Measurements from ENCODE around the gene IPO11.

DNA sequence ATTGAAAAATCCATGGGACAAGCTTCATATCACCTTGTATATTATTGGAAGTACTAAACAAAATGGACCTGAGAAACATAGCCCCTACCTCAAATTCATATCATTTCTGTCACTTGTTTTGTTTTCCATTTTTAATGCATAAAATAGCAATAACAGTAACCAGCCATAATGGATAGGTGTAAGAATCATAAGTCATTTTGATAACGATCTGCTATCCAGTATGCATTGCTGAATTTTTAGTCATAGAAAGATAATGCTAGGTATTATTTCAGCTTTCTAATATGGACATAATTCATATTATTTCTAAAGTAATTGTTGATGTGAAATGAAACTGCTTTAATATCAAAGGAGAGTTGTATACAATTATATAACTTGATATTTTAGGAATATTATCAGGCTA is 164.9 kb downstream of the IPO11 start:
- TF ChIP-seq, protein P1, sequence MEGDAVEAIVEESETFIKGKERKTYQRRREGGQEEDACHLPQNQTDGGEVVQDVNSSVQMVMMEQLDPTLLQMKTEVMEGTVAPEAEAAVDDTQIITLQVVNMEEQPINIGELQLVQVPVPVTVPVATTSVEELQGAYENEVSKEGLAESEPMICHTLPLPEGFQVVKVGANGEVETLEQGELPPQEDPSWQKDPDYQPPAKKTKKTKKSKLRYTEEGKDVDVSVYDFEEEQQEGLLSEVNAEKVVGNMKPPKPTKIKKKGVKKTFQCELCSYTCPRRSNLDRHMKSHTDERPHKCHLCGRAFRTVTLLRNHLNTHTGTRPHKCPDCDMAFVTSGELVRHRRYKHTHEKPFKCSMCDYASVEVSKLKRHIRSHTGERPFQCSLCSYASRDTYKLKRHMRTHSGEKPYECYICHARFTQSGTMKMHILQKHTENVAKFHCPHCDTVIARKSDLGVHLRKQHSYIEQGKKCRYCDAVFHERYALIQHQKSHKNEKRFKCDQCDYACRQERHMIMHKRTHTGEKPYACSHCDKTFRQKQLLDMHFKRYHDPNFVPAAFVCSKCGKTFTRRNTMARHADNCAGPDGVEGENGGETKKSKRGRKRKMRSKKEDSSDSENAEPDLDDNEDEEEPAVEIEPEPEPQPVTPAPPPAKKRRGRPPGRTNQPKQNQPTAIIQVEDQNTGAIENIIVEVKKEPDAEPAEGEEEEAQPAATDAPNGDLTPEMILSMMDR (IDR thresholded peaks at IDR 0.05; ENCODE audit: low read depth, low read length, missing input control): no peak
- no peak for TF ChIP-seq GABPA (IDR thresholded peaks at IDR 0.05 in 1 of 2, conservative IDR thresholded peaks at IDR 0.05 in 1 of 2)
- TF ChIP-seq, protein P2, sequence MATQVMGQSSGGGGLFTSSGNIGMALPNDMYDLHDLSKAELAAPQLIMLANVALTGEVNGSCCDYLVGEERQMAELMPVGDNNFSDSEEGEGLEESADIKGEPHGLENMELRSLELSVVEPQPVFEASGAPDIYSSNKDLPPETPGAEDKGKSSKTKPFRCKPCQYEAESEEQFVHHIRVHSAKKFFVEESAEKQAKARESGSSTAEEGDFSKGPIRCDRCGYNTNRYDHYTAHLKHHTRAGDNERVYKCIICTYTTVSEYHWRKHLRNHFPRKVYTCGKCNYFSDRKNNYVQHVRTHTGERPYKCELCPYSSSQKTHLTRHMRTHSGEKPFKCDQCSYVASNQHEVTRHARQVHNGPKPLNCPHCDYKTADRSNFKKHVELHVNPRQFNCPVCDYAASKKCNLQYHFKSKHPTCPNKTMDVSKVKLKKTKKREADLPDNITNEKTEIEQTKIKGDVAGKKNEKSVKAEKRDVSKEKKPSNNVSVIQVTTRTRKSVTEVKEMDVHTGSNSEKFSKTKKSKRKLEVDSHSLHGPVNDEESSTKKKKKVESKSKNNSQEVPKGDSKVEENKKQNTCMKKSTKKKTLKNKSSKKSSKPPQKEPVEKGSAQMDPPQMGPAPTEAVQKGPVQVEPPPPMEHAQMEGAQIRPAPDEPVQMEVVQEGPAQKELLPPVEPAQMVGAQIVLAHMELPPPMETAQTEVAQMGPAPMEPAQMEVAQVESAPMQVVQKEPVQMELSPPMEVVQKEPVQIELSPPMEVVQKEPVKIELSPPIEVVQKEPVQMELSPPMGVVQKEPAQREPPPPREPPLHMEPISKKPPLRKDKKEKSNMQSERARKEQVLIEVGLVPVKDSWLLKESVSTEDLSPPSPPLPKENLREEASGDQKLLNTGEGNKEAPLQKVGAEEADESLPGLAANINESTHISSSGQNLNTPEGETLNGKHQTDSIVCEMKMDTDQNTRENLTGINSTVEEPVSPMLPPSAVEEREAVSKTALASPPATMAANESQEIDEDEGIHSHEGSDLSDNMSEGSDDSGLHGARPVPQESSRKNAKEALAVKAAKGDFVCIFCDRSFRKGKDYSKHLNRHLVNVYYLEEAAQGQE (IDR thresholded peaks at IDR 0.05): no peak
- no peak for TF ChIP-seq TAF1 (conservative IDR thresholded peaks at IDR 0.05)
- TF ChIP-seq, protein P3, sequence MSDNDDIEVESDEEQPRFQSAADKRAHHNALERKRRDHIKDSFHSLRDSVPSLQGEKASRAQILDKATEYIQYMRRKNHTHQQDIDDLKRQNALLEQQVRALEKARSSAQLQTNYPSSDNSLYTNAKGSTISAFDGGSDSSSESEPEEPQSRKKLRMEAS (IDR thresholded peaks at IDR 0.05): no peak
- no peak for TF ChIP-seq FOXA1 (IDR thresholded peaks at IDR 0.05)
- TF ChIP-seq NR2F2 (IDR thresholded peaks at IDR 0.05): no peak
- no peak for TF ChIP-seq JUND (IDR thresholded peaks at IDR 0.05)
- no peak for TF ChIP-seq YY1 (IDR thresholded peaks at IDR 0.05)
- TF ChIP-seq, protein P4, sequence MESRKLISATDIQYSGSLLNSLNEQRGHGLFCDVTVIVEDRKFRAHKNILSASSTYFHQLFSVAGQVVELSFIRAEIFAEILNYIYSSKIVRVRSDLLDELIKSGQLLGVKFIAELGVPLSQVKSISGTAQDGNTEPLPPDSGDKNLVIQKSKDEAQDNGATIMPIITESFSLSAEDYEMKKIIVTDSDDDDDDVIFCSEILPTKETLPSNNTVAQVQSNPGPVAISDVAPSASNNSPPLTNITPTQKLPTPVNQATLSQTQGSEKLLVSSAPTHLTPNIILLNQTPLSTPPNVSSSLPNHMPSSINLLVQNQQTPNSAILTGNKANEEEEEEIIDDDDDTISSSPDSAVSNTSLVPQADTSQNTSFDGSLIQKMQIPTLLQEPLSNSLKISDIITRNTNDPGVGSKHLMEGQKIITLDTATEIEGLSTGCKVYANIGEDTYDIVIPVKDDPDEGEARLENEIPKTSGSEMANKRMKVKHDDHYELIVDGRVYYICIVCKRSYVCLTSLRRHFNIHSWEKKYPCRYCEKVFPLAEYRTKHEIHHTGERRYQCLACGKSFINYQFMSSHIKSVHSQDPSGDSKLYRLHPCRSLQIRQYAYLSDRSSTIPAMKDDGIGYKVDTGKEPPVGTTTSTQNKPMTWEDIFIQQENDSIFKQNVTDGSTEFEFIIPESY (IDR thresholded peaks at IDR 0.05): no peak

Data from liver (tissue), 3 donors.